Aorta (tissue), 5 donors: Measurements from ENCODE around the gene FOXN3. TPM values are rescaled to one million over a fixed set of nuclear protein-coding genes. Genes with fewer than 3 reads are reported as not detected.
"Not testable (repeated sequence)": the region's sequence is repeated elsewhere in the genome, so short reads cannot be mapped to it uniquely, and the experiment has no call there.

Experiments
- ATAC-seq: fragments of 200-7000 bp; cut with Tn5 transposase; one replicate; pipeline ENCODE4 v1.9.1; 2022; ENCODE audit warnings: moderate library complexity; ENCODE audit not compliant: low FRiP score
- DNase-seq, 2 donors: peaks; one replicate each; pipeline ENCODE4 v3.0.0-alpha.2; 2020
- H3K27ac ChIP-seq, 2 donors: one replicate each; pipeline ENCODE4 v1.5.1; 2013; ENCODE audit warnings: low read length in 2 of 2, mild to moderate bottlenecking in 2 of 2, moderate library complexity in 2 of 2, control low read depth in 1 of 2, inconsistent platforms in 1 of 2, low read depth in 1 of 2
- H3K27me3 ChIP-seq, 2 donors: one replicate each; pipeline ENCODE4 v1.6.1; 2013; ENCODE audit warnings: control low read depth in 1 of 2, low read length in 1 of 2, mild to moderate bottlenecking in 1 of 2, moderate library complexity in 1 of 2; ENCODE audit not compliant: insufficient read depth in 2 of 2, control insufficient read depth in 1 of 2
- H3K36me3 ChIP-seq, 2 donors: one replicate each; pipeline ENCODE4 v1.6.1; 2013; ENCODE audit warnings: control low read depth in 1 of 2, low read length in 1 of 2, mild to moderate bottlenecking in 1 of 2; ENCODE audit not compliant: insufficient read depth in 2 of 2, control insufficient read depth in 1 of 2
- H3K4me1 ChIP-seq, 2 donors: one replicate each; pipeline ENCODE4 v1.6.1; 2013; ENCODE audit warnings: low read length in 2 of 2, control low read depth in 1 of 2, mild to moderate bottlenecking in 1 of 2, moderate library complexity in 1 of 2; ENCODE audit not compliant: insufficient read depth in 2 of 2, control insufficient read depth in 1 of 2
- H3K4me3 ChIP-seq, 2 donors: one replicate each; pipeline ENCODE4 v1.5.1; 2013; ENCODE audit warnings: low read length in 2 of 2, control low read depth in 1 of 2, mild to moderate bottlenecking in 1 of 2
- H3K9me3 ChIP-seq: one replicate; pipeline ENCODE4 v1.6.1; 2013; ENCODE audit warnings: mild to moderate bottlenecking, low read length; ENCODE audit not compliant: control insufficient read depth
- WGBS, 2 donors: extraction: QIAGEN DNeasy Blood & Tissue Kit; methylation state at CpG; one replicate each; pipeline ENCODE4 v1.1.7; 2013; 5-methylcytosine and 5-hydroxymethylcytosine counted together
- intact Hi-C, 2 donors: fragments of 100-400 bp; cut with DNase I; formaldehyde crosslinking; loops; one replicate each; pipeline versions ENCODE4 v1.14.2 to v1.15.0; 2022
- polyA plus RNA-seq, 2 donors: library from polyadenylated mRNA; stranded (reverse); fragments of 200-250 nt; gene quantifications; one replicate each; pipeline ENCODE4 v1.2.3, GENCODE V29; 2013
- total RNA-seq, 2 donors: library from RNA; stranded (reverse); fragmentation: NEBNext Ultra II Directional; extraction: Animal tissue kit (Norgen Biotek cat#: 25700); gene quantifications; one replicate each; pipeline ENCODE4 v1.2.1, GENCODE V29; 2021
- donor health status: healthy with polysubstance abuse.
- donor health status: Bipolar disorder and iron deficiency.
- donor health status: DM: no; HTN: no; CAD: no.
- donor health status: DM: no; HTN: no; CAD: no.
- donor health status: DM: yes; HTN: yes; CAD: no.

The FOXN3 gene
- total and polyA plus RNA-seq, 4 donors: 21.4 to 225 (median 101) TPM

- ATAC-seq, H3K36me3 ChIP-seq, H3K4me3 ChIP-seq, H3K4me1 ChIP-seq, DNase-seq, intact Hi-C loops, H3K27me3 ChIP-seq, H3K9me3 ChIP-seq, H3K27ac ChIP-seq: not testable (repeated sequence)
- 86 to 94% methylated on average over 2 of the region's 2 CpGs for WGBS, 2 donors
Measured at GRCh38 chr14:89151693-89152092, 265.3 kb downstream of the FOXN3 start.

DNA sequence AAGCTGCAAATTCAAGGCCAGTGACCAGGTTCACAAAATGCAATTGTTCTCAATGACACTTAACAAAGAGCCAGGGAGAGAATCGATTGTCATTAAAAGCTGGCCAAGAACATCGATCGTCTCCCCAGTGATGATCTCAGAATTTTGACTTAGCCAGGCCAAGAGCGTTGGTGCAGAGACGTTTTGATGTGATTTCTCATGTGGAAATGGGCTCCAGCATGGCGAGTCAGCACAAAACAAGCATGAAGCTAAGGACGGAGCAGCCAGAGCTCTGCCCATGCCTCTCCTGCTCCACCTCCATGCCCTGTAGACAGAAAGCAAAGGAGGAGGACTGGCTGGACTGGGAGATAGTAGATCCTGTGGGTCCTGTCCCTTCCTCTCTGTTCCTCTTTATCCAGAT lies 270.8 kb downstream of the FOXN3 start:
- intact Hi-C loops: no loop called here
- WGBS, 2 donors: 30 to 39% methylated on average over 7 of the region's 7 CpGs
- Histone ChIP-seq H3K9me3 (no peaks in the 10 kb centered on the region), H3K4me1 (no peaks in the 10 kb centered on the region), H3K27ac (no peak overlapping the region), H3K4me3 (no peak overlapping the region), H3K36me3 (no peaks in the 10 kb centered on the region), H3K27me3 (no peaks in the 10 kb centered on the region)
- ATAC-seq: no peak
- DNase-seq: no peak

- no peak for DNase-seq
- H3K4me3 ChIP-seq: no peak overlapping the region
- H3K9me3 ChIP-seq: no peaks in the 10 kb centered on the region
- ATAC-seq: no peak
- no peaks in the 10 kb centered on the region for H3K4me1 ChIP-seq
- 91% methylated on average over 5 of the region's 5 CpGs for WGBS, 2 donors
- no peaks in the 10 kb centered on the region for H3K27me3 ChIP-seq
- H3K27ac ChIP-seq: no peak overlapping the region
- no peaks in the 10 kb centered on the region for H3K36me3 ChIP-seq
- intact Hi-C loops: no loop called here
Measured at GRCh38 chr14:89144642-89145041, 272.4 kb downstream of the FOXN3 start.

DNA sequence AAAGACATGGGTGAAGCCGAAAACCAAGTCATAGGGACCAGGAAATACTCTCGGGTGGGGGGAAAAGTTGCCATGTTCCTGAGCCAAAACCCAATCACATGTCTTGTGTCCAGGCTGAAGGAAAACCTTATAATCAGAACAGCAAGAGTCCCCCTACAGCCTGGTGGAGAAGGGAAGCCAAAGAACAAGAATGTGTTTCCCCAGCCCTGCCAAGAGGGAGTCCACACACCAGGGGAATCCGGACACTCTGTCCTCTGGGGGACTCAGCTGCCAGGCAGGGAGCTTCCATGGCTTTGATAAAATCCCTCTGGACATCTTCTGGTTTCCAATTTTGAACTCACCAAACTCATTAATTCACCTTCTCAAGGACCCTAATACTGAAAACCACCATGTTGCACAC lies 273.0 kb downstream of the FOXN3 start:
- intact Hi-C loops: no loop called here
- no peak for ATAC-seq
- no peak for DNase-seq
- H3K36me3 ChIP-seq: no peaks in the 10 kb centered on the region
- H3K4me3 ChIP-seq: no peak overlapping the region
- WGBS, 2 donors: 47 to 50% methylated on average over 3 of the region's 3 CpGs
- no peaks in the 10 kb centered on the region for H3K27me3 ChIP-seq
- no peak overlapping the region for H3K27ac ChIP-seq
- no peaks in the 10 kb centered on the region for H3K4me1 ChIP-seq
- no peaks in the 10 kb centered on the region for H3K9me3 ChIP-seq

GRCh38 chr14:89143595-89143994 lies 273.4 kb downstream of the FOXN3 start:
- Histone ChIP-seq H3K4me1 (no peaks in the 10 kb centered on the region), H3K9me3 (no peaks in the 10 kb centered on the region), H3K36me3 (no peaks in the 10 kb centered on the region), H3K4me3 (no peak overlapping the region), H3K27me3 (no peaks in the 10 kb centered on the region), H3K27ac (no peak overlapping the region)
- ATAC-seq: no peak
- intact Hi-C loops: no loop called here
- WGBS, 2 donors: 72 to 82% methylated on average over 3 of the region's 3 CpGs
- no peak for DNase-seq

DNA sequence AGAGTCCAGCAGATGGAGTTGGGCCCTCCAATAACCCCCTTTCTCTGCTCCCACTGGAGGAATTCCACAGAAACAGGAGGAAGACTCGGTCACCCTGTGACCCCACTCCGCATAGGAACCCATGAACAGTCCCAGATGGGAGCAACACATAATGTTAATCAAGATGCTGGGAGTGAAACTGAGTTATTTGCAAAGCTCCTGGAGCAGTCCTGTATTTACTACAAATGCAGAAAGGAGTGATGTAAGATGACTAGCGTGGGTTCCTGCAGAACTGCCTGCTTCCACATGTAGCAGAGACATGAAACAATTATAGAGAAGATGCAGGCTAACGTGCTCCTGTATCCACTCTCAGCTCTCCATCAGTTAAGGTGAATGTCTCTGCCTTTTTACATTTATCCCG lies 274.7 kb downstream of the FOXN3 start:
- 90 to 94% methylated on average over 5 of the region's 5 CpGs for WGBS, 2 donors
- H3K4me1 ChIP-seq: no peaks in the 10 kb centered on the region
- DNase-seq (no peak), ATAC-seq (no peak)
- H3K4me3 ChIP-seq: no peak overlapping the region
- no peak overlapping the region for H3K27ac ChIP-seq
- intact Hi-C loops: no loop called here
- H3K27me3 ChIP-seq: no peaks in the 10 kb centered on the region
- H3K9me3 ChIP-seq: no peaks in the 10 kb centered on the region
- no peaks in the 10 kb centered on the region for H3K36me3 ChIP-seq

DNA sequence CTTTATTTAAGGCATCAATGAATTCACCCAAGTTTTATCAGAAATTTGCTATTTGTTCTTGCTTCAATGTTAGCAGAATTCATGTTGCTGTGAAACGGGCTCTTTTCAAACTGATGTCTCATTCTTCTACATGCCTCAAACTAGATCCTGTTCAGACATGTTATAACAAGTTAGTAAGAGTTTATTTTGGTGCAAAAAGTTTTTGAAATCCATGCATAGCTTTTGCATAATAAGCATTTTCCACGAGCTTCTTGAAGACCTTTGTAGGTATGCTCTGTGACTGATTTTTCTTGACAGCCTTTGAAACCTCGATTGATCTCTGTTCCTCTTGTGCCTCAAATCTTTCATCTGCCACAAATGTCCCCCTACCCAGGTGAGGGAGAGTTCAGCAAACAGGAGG lies 275.2 kb downstream of the FOXN3 start:
- Histone ChIP-seq H3K9me3 (no peaks in the 10 kb centered on the region), H3K27ac (no peak overlapping the region), H3K4me3 (no peak overlapping the region), H3K27me3 (no peaks in the 10 kb centered on the region), H3K4me1 (no peaks in the 10 kb centered on the region), H3K36me3 (no peaks in the 10 kb centered on the region)
- WGBS, 2 donors: 48 to 56% methylated on average over 3 of the region's 3 CpGs
- intact Hi-C loops: no loop called here
- ATAC-seq: no peak
- no peak for DNase-seq

GRCh38 chr14:89140326-89140725 lies 276.7 kb downstream of the FOXN3 start:
- no peaks in the 10 kb centered on the region for H3K4me1 ChIP-seq
- ATAC-seq (no peak), DNase-seq (no peak)
- no peak overlapping the region for H3K27ac ChIP-seq
- H3K4me3 ChIP-seq: no peak overlapping the region
- 60 to 64% methylated on average over 5 of the region's 5 CpGs for WGBS, 2 donors
- no peaks in the 10 kb centered on the region for H3K9me3 ChIP-seq
- H3K27me3 ChIP-seq: no peaks in the 10 kb centered on the region
- no peaks in the 10 kb centered on the region for H3K36me3 ChIP-seq
- intact Hi-C loops: no loop called here

GRCh38 chr14:89139404-89140247 lies 277.4 kb downstream of the FOXN3 start:
- DNase-seq (no peak), ATAC-seq (no peak)
- intact Hi-C loops: no loop called here
- Histone ChIP-seq H3K36me3 (no peaks in the 10 kb centered on the region), H3K4me3 (no peak overlapping the region), H3K4me1 (no peaks in the 10 kb centered on the region), H3K27ac (no peak overlapping the region), H3K27me3 (no peaks in the 10 kb centered on the region), H3K9me3 (no peaks in the 10 kb centered on the region)
- WGBS, 2 donors: 79 to 83% methylated on average over 14 of the region's 14 CpGs
